Liver (tissue), 3 donors: Measurements from ENCODE around the gene WDR27.
"Not testable (repeated sequence)": the region's sequence is repeated elsewhere in the genome, so short reads cannot be mapped to it uniquely, and the experiment has no call there.

Experiments
- CTCF ChIP-seq: fragments of 150-350 bp; IDR thresholded peaks from 2 replicates; pipeline ENCODE4 v1.5.1; 2017; ENCODE audit warnings: improper control_type of control experiment, low read depth, low read length; ENCODE audit not compliant: missing input control
- HNF4G ChIP-seq: IDR thresholded peaks from 2 replicates; pipeline ENCODE4 v1.6.1; 2016; ENCODE audit warnings: antibody characterized with exemption
- MAX ChIP-seq: IDR thresholded peaks from 2 replicates; pipeline ENCODE4 v1.6.1; 2016; ENCODE audit warnings: antibody characterized with exemption
- RAD21 ChIP-seq, 2 donors: IDR thresholded peaks; 2 replicates each; pipeline ENCODE4 v1.6.1; 2016; ENCODE audit warnings: antibody characterized with exemption in 2 of 2, mild to moderate bottlenecking in 2 of 2
- TAF1 ChIP-seq: conservative IDR thresholded peaks from 2 replicates; pipeline ENCODE4 v1.6.1; 2016; ENCODE audit warnings: antibody characterized with exemption, mild to moderate bottlenecking
- donor health status: healthy.
- donor health status: healthy.

- not testable (repeated sequence) for TF ChIP-seq CTCF; RAD21 (IDR thresholded peaks at IDR 0.05); MAX; HNF4G; TAF1
Observed at GRCh38 chr6:169467755-169468154, 234.1 kb downstream of the WDR27 start.
